HepG2 (cell line): Measurements from ENCODE around the gene COMT. TPM values are rescaled to one million over a fixed set of nuclear protein-coding genes. Genes with fewer than 3 reads are reported as not detected.
A peak's percentile ranks its signal among the peaks of the same experiment; 100 is the strongest.

Experiments used
- ATRX ChIP-seq: sonication (generic); formaldehyde crosslinking; IDR thresholded peaks from 2 replicates; pipeline ENCODE4 v1.4.0; 2020; ENCODE audit warnings: missing genetic modification reagents, borderline replicate concordance
- CREM ChIP-seq, 2 experiments: sonication (generic) in 1 of 2; formaldehyde crosslinking in 1 of 2; IDR thresholded peaks; 2 replicates each; pipeline versions ENCODE4 v1.4.0 to v1.6.1; 2016 to 2020; ENCODE audit warnings: antibody characterized with exemption in 1 of 2, mild to moderate bottlenecking in 1 of 2, missing genetic modification reagents in 1 of 2
- FOXP1 ChIP-seq, 2 experiments: fragments of 450-650 bp in 1 of 2; IDR thresholded peaks; 2 replicates each; pipeline ENCODE4 v1.6.1; 2017 to 2018; ENCODE audit warnings: antibody characterized with exemption in 1 of 2
- HES4 ChIP-seq: sonication (generic); formaldehyde crosslinking; IDR thresholded peaks from 2 replicates; pipeline ENCODE4 v1.9.0; 2021; ENCODE audit warnings: mild to moderate bottlenecking, missing genetic modification reagents, borderline replicate concordance
- MAFK ChIP-seq, 2 experiments: IDR thresholded peaks in 1 of 2; conservative IDR thresholded peaks in 1 of 2; 2 replicates each; pipeline ENCODE4 v1.6.1; 2011; ENCODE audit warnings: improper control_type of control experiment in 2 of 2, low read length in 2 of 2
- MED1 ChIP-seq: sonication (generic); formaldehyde crosslinking; IDR thresholded peaks from 2 replicates; pipeline ENCODE4 v1.4.0; 2020; ENCODE audit warnings: missing genetic modification reagents
- MTA3 ChIP-seq: sonication (generic); formaldehyde crosslinking; IDR thresholded peaks from 2 replicates; pipeline ENCODE4 v1.4.0; 2020; ENCODE audit warnings: missing genetic modification reagents
- NCOA2 ChIP-seq: sonication (generic); formaldehyde crosslinking; IDR thresholded peaks from 2 replicates; pipeline ENCODE4 v1.8.0; 2022; ENCODE audit warnings: inconsistent platforms
- SAFB2 ChIP-seq: sonication (generic); formaldehyde crosslinking; IDR thresholded peaks from 2 replicates; pipeline ENCODE4 v1.5.1; 2020; ENCODE audit warnings: missing genetic modification reagents, low read depth, mild to moderate bottlenecking, borderline replicate concordance
- SP140L ChIP-seq: sonication (generic); formaldehyde crosslinking; IDR thresholded peaks from 2 replicates; pipeline ENCODE4 v1.4.0; 2020; ENCODE audit warnings: missing genetic modification reagents, borderline replicate concordance
- ZNF20 ChIP-seq: sonication (generic); formaldehyde crosslinking; IDR thresholded peaks from 2 replicates; pipeline ENCODE4 v1.4.0; 2020; ENCODE audit warnings: mild to moderate bottlenecking, moderate library complexity, missing genetic modification reagents
- ZNF350 ChIP-seq: sonication (generic); formaldehyde crosslinking; IDR thresholded peaks from 2 replicates; pipeline ENCODE4 v1.4.0; 2020; ENCODE audit warnings: mild to moderate bottlenecking, low read depth, missing genetic modification reagents, borderline replicate concordance
- ZNF629 ChIP-seq: sonication (generic); formaldehyde crosslinking; conservative IDR thresholded peaks from 2 replicates; pipeline ENCODE4 v1.5.0; 2020; ENCODE audit warnings: missing genetic modification reagents
- ZNF75D ChIP-seq: sonication (generic); formaldehyde crosslinking; IDR thresholded peaks from 2 replicates; pipeline ENCODE4 v1.8.1; 2023; ENCODE audit warnings: missing genetic modification reagents, mild to moderate bottlenecking, borderline replicate concordance
- ZNF788 ChIP-seq: sonication (generic); formaldehyde crosslinking; IDR thresholded peaks from 2 replicates; pipeline ENCODE4 v1.5.0; 2020; ENCODE audit warnings: mild to moderate bottlenecking, missing genetic modification reagents, borderline replicate concordance
- ZNF850 ChIP-seq: sonication (generic); formaldehyde crosslinking; conservative IDR thresholded peaks from 2 replicates; pipeline ENCODE4 v1.9.0; 2021; ENCODE audit warnings: mild to moderate bottlenecking, missing genetic modification reagents
- ZZZ3 ChIP-seq: sonication (generic); formaldehyde crosslinking; IDR thresholded peaks from 2 replicates; pipeline ENCODE4 v1.4.0; 2020; ENCODE audit warnings: missing genetic modification reagents, mild to moderate bottlenecking, borderline replicate concordance
- polyA plus RNA-seq, 8 experiments: library from polyadenylated mRNA; depleted of rRNA in 3 of 8; stranded (reverse) in 7 of 8; unstranded in 1 of 8; fragments of >200 nt; fragmentation: Illumina TruSeq in 4 of 8; extraction: Trizol in 4 of 8; gene quantifications; 2 replicates each; pipeline versions ENCODE4 v1.2.1 to v1.2.3, GENCODE V29; 2011 to 2016; ENCODE audit warnings: low read depth in 4 of 8, missing spikeins in 1 of 8, mixed read lengths in 1 of 8; ENCODE audit not compliant: insufficient read depth in 1 of 8
- total RNA-seq, 5 experiments: library from RNA; depleted of rRNA; stranded (reverse); fragments of >200 nt; fragmentation: Illumina TruSeq; extraction: Trizol; gene quantifications; 2 replicates each; pipeline ENCODE4 v1.2.3, GENCODE V29; 2016; ENCODE audit warnings: low read depth in 1 of 5
- TF ChIP-seq, protein P1 (sequence below): sonication (generic); formaldehyde crosslinking; IDR thresholded peaks from 2 replicates; pipeline ENCODE4 v1.8.1; 2022; ENCODE audit warnings: low read depth, mild to moderate bottlenecking, missing genetic modification reagents
- TF ChIP-seq, protein P2 (sequence below): sonication (generic); formaldehyde crosslinking; IDR thresholded peaks from 2 replicates; pipeline ENCODE4 v1.4.0; 2020; ENCODE audit warnings: missing genetic modification reagents
- TF ChIP-seq, protein P3 (sequence below): sonication (generic); formaldehyde crosslinking; IDR thresholded peaks from 2 replicates; pipeline ENCODE4 v1.4.0; 2020; ENCODE audit warnings: mild to moderate bottlenecking, low read depth, missing genetic modification reagents
- TF ChIP-seq, protein P4 (sequence below): sonication (generic); formaldehyde crosslinking; IDR thresholded peaks from 2 replicates; pipeline ENCODE4 v1.5.1; 2020; ENCODE audit warnings: mild to moderate bottlenecking, missing genetic modification reagents, moderate library complexity
- TF ChIP-seq, protein P5 (sequence below): sonication (generic); formaldehyde crosslinking; IDR thresholded peaks from 2 replicates; pipeline ENCODE4 v1.5.0; 2020; ENCODE audit warnings: mild to moderate bottlenecking, missing genetic modification reagents

COMT gene
- total and polyA plus RNA-seq, 2 of the 13 experiments (the other 11 are each of a cell fraction or from before 2014, with no cell fraction given): 156 to 162 TPM

DNA sequence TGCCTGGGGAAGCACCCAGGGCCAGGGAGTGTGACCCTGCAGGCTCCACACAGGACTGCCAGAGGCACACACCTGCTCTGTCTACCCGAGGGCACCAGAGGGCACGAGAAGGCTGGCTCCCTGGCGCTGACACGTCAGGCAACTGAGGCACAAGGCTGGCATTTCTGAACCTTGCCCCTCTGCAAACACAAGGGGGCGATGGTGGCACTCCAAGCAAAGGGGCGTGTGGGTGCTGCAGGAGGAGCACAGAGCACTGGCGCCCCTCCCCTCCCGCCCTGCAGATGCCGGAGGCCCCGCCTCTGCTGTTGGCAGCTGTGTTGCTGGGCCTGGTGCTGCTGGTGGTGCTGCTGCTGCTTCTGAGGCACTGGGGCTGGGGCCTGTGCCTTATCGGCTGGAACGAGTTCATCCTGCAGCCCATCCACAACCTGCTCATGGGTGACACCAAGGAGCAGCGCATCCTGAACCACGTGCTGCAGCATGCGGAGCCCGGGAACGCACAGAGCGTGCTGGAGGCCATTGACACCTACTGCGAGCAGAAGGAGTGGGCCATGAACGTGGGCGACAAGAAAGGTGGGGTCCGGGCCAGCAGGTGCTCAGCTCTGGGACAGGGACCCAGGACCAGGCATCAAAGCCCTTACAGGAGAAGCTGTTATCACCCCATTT lies 20.8 kb downstream of the COMT start (continued):
- TF ChIP-seq, protein P1, sequence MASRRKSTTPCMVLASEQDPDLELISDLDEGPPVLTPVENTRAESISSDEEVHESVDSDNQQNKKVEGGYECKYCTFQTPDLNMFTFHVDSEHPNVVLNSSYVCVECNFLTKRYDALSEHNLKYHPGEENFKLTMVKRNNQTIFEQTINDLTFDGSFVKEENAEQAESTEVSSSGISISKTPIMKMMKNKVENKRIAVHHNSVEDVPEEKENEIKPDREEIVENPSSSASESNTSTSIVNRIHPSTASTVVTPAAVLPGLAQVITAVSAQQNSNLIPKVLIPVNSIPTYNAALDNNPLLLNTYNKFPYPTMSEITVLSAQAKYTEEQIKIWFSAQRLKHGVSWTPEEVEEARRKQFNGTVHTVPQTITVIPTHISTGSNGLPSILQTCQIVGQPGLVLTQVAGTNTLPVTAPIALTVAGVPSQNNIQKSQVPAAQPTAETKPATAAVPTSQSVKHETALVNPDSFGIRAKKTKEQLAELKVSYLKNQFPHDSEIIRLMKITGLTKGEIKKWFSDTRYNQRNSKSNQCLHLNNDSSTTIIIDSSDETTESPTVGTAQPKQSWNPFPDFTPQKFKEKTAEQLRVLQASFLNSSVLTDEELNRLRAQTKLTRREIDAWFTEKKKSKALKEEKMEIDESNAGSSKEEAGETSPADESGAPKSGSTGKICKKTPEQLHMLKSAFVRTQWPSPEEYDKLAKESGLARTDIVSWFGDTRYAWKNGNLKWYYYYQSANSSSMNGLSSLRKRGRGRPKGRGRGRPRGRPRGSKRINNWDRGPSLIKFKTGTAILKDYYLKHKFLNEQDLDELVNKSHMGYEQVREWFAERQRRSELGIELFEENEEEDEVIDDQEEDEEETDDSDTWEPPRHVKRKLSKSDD (CRISPR knock-in tag): no peak
- peak; percentile 58 for TF ChIP-seq ZNF788
- TF ChIP-seq MTA3 (CRISPR knock-in tag): no peak
- TF ChIP-seq MED1: peak; percentile 17; the same call in 1 of the 2 replicates
- TF ChIP-seq, protein P2, sequence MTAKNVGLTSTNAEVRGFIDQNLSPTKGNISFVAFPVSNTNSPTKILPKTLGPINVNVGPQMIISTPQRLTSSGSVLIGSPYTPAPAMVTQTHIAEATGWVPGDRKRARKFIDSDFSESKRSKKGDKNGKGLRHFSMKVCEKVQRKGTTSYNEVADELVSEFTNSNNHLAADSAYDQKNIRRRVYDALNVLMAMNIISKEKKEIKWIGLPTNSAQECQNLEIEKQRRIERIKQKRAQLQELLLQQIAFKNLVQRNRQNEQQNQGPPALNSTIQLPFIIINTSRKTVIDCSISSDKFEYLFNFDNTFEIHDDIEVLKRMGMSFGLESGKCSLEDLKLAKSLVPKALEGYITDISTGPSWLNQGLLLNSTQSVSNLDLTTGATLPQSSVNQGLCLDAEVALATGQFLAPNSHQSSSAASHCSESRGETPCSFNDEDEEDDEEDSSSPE (CRISPR knock-in tag): peak; percentile 19; the same call in 1 of the 2 replicates
- no peak for TF ChIP-seq HES4 (CRISPR knock-in tag)
- no peak; the same call in 1 of the 2 replicates for TF ChIP-seq SAFB2 (CRISPR knock-in tag)
- TF ChIP-seq SP140L (CRISPR knock-in tag): no peak
- no peak for TF ChIP-seq FOXP1 (IDR thresholded peaks at IDR 0.05)
- no peak for TF ChIP-seq FOXP1 (CRISPR knock-in tag; IDR thresholded peaks at IDR 0.05)
- no peak for TF ChIP-seq ZNF20 (CRISPR knock-in tag)
- TF ChIP-seq NCOA2 (CRISPR knock-in tag): no peak
- no peak for TF ChIP-seq MAFK (conservative IDR thresholded peaks at IDR 0.05 in 1 of 2, IDR thresholded peaks at IDR 0.05 in 1 of 2; ENCODE audit: low read length in 2 of 2)
- TF ChIP-seq CREM (IDR thresholded peaks at IDR 0.05): no peak
- TF ChIP-seq CREM (CRISPR knock-in tag; IDR thresholded peaks at IDR 0.05): no peak
- TF ChIP-seq, protein P3, sequence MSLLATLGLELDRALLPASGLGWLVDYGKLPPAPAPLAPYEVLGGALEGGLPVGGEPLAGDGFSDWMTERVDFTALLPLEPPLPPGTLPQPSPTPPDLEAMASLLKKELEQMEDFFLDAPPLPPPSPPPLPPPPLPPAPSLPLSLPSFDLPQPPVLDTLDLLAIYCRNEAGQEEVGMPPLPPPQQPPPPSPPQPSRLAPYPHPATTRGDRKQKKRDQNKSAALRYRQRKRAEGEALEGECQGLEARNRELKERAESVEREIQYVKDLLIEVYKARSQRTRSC (CRISPR knock-in tag): no peak
- TF ChIP-seq ZNF850 (CRISPR knock-in tag): no peak
- TF ChIP-seq, protein P4, sequence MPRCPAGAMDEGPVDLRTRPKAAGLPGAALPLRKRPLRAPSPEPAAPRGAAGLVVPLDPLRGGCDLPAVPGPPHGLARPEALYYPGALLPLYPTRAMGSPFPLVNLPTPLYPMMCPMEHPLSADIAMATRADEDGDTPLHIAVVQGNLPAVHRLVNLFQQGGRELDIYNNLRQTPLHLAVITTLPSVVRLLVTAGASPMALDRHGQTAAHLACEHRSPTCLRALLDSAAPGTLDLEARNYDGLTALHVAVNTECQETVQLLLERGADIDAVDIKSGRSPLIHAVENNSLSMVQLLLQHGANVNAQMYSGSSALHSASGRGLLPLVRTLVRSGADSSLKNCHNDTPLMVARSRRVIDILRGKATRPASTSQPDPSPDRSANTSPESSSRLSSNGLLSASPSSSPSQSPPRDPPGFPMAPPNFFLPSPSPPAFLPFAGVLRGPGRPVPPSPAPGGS (CRISPR knock-in tag): no peak
- TF ChIP-seq, protein P5, sequence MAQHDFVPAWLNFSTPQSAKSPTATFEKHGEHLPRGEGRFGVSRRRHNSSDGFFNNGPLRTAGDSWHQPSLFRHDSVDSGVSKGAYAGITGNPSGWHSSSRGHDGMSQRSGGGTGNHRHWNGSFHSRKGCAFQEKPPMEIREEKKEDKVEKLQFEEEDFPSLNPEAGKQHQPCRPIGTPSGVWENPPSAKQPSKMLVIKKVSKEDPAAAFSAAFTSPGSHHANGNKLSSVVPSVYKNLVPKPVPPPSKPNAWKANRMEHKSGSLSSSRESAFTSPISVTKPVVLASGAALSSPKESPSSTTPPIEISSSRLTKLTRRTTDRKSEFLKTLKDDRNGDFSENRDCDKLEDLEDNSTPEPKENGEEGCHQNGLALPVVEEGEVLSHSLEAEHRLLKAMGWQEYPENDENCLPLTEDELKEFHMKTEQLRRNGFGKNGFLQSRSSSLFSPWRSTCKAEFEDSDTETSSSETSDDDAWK (CRISPR knock-in tag): no peak
- no peak for TF ChIP-seq ZNF75D
- peak; percentile 5; the same call in 1 of the 2 replicates for TF ChIP-seq ZNF350
- TF ChIP-seq ATRX (CRISPR knock-in tag): no peak
- TF ChIP-seq ZZZ3 (CRISPR knock-in tag): no peak
- no peak for TF ChIP-seq ZNF629 (CRISPR knock-in tag)
